Fibroblast of skin of abdomen (primary cell): ENCODE data around the gene FAM131C.
A peak's percentile ranks its signal among the peaks of the same experiment; 100 is the strongest.

Experiments
- DNase-seq: peaks from one replicate; pipeline ENCODE4 v3.0.0-alpha.2; 2013

Gene FAM131C

DNA sequence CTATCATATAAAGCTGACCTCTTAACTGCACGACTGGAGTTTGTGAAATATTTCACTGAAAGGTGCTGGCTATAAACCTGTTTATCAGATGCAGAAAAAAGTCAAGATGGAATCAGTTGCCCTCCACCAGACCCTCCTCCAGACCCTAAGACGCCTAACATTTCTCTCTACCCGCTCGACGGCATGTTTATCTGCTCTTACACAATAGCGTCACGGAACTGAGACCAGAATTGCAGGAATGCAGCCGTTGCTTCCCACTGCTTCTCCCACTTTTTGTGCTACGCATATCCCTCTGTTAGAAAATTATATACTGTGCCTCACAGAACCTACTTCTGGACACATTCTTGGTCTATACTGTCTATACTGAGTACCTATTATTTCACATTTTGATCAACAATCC, 28.2 kb upstream of the FAM131C start:
- no peak for DNase-seq

DNA sequence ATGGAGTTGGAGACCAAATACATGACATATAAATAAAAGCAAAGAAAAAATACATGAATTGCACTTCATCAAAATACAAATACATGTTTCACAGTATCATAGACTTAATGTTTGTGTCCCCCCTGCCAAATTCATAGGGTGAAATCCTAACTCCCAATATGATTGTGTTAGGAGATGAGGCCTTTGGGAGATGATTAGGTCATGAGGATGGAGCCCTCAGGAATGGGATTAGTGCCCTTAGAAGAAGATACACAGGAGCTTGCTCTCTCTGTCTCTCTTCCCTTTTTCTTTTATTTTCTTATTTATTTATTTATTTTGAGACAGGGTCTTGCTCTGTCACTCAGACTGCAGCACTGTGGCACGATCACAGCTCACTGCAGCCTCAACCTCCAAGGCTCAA, 26.0 kb upstream of the FAM131C start:
- DNase-seq = no peak

DNA sequence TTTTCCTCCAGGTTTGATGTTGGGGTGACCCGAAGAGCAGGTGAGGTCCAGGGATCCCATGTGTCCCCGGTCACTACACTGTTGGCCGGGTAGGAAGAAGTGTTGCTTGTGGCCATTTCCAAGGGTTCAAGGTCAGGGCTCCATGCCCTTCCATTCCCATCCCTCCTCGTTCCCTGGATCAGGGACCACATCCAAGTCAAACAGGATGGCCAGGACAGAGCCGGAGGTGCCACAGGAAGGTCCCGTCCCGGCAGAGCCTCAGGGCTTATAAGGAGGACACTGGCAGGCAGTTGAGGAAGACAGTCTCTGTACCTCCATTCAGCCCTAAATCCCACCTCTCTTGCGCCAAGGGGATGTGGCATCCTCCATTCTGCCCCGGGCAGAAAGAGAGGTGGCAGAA, 22.0 kb upstream of the FAM131C start:
- DNase-seq = no peak

DNA sequence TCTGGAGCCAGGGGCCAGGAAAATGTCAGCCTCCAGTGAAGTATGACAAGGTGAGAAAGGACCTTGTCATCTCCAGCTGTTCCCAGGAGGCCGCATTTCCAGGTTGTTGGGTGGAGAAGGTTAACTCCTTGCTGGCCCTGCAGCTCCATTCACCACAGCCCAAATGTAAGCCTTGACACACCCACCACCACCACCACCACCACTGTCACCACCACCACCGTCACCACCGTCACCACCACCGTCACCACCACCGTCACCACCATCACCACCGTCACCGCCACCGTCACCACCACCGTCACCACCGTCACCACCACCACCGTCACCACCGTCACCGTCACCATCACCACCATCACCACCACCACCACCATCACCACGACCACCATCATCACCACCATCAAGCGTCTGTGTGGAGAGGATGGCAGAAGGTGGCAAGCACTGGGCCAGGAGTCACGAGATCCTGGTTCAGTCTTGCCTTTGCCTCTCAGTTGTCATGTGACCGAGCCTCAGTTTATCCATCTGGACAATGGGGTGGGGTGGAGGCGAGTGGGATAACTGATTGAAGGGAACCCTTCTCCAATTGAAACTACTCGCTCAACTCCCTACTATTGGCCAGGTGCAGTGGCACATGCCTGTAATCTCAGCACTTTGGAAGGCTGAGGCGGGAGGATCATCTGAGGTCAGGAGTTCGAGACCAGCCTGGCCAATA, 21.2 kb upstream of the FAM131C start:
- no peak for DNase-seq

DNA sequence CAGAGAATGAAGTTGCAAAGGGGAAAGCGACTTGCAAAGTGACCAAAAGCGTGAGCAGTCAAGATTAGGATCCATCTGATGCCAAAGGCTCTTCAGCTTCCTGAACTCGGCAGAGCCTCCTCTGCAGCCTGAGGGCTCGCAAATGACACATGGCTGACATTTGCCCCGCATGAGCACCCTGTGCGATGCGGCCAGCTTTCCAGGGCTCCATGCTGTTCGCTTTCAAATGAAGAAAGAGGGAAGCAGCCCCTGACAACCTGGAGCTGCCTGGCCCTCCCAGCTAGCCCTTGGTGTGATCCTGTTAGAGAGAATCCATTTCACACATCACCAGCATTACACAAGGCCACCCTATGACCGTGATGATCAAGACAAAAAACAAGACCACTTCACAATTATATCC, 20.2 kb upstream of the FAM131C start:
- no peak for DNase-seq

DNA sequence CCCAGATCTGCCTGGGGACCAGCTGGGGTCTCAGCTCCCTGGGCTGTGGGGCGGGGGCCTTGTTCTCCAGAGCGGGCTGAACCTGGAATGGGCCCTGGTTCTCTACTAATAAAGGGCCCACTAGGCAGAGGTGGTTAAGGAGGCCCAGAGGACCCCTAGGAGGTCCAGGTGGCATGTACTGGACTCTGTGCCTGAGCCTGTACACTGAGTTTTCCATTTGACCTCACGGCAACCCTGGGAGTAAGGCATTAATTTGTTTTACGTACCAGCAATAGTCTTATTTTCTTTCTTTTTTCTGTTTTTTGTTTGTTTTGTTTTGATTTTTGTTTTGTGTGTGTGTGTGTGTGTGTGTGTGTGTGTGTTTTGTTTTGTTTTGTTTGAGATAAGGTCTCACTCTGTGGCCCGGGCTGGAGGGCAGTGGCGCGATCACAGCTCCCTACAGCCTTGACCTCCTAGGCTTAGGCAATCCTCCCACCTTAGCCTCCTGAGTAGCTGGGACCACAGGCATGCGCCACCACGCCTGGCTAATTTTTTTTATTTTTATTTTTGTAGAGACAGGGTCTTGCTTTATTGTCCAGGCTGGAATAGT, 19.6 kb upstream of the FAM131C start:
- no peak for DNase-seq

DNA sequence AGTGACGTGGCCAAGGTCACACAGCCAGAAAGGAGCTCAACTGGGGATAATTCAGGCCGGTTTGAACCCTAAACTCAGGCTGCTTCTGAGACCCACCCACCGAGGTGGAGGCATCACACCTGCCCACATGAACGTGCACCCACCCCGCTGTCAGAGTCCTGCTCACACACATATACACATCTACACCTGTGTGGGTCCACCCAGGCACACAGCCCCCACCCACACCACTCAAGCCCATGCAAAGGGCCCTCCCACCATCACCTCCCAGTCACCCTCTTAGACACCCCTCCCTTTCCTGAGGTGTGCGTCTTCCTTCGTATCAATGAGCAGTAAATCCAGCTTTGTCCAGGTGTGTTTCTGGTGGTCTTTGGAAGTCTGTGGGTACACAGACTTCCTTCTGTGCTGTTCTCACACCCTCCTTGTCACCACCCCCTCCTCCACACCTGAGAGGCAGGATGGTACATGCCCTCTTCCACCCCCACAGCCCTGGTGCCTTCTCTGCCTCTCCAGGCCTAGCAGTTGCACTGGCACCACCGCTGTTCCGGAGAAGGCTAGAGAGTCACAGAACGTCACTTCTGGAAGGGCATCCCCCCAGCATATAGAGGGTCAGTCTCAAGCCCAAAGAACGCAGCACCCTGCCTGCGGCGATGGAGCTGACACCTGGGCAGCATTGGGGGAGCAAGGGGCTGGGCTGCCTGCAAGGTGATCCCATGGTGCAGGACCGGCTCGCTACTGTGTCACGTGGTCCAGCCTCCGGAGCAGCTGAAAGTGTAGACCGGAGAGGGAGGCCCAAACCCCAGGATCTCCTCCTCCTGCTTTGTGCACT, 18.9 kb upstream of the FAM131C start:
- no peak for DNase-seq

DNA sequence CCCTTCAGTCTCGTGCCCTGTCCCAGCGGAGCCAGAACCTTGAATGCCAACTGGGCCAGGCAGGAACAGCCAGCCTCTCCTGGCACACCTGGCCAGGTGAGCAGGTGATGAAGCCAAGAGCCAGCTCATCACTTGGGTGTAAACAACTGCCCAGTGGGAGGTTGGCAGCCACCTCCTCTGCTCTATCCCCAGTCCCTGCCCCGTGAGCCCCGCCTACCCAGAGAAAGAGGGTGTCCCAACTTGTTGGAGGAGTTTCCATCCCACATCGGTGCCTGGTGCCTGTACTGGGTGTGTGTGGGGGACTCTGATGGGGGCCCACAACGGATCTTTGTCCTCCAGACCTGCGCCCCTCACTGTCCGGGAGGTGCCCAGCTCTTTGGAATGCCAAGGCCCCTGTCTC, 17.8 kb upstream of the FAM131C start:
- no peak for DNase-seq

DNA sequence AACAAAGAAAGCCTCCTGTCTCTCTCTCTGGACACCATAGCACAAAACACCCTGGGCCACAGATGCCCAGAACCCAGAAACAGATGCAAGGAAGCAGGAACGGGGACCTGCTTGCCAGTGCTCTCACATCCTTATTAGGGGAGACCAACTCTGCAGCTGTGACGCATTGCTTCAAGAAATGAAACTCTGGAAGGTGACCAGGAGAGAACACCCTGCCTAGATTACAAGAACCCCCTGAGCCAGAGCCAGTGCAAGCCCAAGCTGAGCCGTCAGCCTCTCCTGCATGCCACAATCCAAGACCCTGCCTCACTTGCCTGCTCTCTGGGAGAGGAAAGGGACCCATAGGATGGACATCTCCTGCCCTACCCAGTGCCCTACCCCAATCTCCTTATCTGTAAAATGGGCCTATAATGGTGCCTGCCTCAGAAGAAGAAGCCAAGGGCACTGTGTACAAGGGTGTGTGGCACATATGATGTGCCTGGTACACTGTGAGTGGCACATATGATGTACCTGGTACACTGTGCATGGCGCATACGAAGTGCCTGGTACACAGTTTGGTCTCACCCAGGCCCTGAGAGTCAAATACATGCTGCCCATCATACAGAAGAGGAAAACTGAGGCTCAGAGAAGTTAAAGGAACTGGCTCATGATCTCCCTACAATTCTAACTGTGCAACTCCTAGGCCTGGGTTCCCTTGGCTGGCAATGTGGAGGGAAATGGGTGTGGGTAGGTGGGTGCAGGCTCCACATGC, 16.8 kb upstream of the FAM131C start:
- DNase-seq = peak; percentile 13

DNA sequence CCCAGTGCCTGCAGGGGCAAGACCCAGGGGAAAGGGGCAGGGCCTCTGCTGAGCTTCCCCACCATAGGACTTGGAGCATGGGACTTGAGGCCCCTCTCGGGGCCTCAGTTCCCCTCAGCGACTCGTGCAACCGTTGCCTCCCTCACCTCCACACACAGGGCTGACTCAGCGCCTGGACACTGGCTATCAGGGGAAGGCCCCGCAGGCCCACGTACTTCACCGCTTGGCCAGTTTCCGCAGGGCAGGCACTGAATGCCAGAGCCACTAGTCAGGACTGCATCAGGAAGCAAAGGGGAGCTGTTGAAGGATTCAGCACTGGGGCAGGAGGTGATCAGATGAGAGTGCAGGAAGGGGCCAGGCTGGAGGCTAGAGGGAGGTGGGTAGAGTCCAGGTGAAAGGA, 15.5 kb upstream of the FAM131C start:
- peak; percentile 43 for DNase-seq

DNA sequence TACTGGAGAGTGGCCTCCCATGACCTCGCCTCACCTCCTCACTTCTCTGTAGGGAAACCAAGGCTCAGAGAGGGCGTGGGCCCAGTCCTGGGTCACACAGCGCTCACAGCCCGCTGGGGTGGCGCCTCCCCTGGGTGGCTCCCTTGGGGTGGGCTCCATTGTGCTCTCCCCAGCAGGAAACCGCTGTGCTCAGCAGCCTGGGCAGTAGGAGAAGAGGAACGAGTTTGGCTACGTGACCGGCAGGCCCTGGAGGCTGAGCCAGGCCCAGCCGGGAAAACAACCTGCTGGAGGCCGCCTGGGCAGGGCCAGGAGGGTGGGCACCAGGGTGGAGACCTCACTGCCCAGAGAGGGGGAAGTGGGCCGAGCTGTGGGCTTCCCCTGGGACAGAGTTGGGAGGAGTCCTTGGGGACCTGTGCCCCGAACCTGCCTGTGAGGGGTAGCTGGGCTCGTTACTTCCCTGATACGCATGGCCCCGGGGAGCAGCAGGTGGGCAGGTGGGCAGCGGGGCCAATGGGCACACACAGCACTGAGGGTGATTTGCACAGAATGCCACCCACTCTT, 15.0 kb upstream of the FAM131C start:
- no peak for DNase-seq

DNA sequence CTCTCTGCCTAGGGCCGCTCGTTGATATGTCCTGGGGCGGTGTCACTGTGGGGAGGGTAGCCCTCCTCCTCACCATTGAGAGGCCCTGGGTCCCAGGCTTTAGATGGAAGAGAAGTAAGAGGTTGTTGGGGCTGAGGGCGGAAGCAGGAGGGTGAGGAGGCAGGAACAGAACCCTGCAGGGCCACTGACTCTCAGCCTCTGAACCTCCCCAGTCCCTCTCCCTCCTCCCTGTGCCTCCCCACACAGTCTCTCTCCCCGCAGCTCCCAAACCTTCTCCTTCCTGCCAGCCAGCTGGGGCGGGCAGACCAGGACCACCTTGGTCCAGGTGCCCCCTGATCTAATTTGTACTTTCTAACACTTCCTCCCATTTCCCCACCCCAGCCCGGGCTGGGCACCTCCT, 14.3 kb upstream of the FAM131C start:
- no peak for DNase-seq

DNA sequence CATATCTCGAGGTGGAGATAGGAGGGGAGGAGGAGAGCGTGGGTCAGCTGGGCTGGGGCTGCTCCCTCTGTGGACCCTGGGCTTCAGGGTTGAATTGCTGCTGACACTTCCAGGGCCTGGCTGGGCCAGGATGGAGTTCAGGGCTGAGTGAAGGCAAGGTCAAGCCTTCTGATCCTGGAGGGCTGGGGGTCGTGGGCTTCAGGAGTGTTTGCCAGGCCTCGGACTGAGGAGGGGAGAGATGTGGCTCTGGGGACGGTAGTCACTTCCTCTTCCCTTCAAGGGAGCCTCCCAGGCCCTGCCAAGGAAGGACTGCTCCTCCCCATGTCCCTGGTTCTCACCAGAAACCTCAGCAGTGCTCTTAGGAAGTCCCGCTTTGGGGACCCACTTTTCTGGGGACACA, 12.1 kb upstream of the FAM131C start:
- DNase-seq = no peak

DNA sequence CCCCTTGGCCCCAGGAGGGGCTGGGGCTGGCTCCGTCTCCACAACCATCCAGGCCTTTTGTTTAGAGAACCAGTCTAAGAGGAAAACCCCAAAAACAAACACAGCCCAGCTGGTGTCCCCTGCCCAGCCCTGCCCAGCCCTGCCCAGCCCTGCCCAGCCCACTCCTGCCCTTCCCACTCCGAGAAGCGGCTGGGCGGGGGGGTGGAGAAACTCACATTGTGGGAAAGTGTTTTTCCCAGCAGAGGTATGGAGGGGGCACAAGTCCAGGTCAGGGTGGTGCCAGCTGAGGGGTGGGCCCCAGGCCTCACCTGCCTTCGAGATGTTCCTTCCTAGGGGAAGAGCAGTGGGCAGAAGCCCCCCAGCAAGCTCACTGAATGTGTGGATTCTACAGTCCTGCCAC, 10.0 kb upstream of the FAM131C start:
- no peak for DNase-seq

DNA sequence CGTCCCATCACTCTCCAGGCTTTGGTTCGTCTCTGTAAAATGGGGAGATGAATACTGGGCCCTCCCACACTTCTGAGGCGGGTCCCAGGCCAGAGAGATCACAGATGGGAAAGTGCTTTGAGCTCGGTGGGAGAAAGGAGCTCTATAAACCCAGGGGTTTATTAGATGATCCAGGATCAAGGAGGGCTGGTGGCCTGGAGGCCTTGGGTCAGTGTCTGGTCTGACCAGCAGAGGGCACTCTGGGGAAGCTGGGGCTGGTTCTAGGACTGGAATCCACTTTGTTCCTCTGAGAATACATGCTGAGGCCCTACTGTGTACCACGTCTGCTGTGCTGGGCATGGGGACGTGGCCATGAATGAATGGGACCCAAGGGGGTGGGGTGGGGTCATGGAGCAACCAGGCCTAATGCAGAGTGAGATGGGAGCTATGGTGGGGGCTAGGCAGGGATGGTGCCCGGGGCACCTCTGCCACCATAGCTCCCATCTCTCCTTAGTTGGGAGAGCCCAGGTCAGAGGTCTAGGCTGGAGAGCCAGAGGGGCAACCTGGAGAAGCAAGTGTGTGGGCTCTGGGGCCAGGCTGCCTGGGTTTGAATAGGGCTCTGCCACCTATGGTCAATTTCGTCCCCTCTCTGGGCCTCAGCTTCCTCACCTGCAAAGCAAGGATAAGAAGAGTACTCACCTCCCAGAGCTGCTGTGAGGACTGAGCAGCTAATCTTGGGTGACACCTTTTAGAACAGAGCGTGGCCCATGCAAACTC, 9.0 kb upstream of the FAM131C start:
- DNase-seq = peak; percentile 52

DNA sequence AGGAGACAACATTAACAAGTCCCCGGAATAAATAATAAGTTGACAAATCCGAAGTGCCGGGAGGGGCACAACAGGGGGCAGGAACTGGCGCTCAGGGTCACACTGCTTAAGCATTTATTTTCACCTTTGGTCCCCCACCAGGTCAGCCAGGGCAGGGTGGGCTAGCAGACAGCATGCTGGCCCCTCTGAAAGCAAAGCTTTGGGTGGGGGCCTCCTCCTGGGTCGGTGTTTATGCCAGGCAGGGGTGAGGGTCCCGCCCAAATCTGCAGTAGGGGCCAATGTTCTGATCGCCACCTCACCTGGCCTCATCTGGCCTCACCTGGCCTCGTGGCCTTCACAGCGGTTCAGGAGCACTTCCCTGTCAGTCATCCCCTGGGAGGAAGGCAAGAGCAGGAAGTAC, 8.2 kb upstream of the FAM131C start:
- DNase-seq = no peak

DNA sequence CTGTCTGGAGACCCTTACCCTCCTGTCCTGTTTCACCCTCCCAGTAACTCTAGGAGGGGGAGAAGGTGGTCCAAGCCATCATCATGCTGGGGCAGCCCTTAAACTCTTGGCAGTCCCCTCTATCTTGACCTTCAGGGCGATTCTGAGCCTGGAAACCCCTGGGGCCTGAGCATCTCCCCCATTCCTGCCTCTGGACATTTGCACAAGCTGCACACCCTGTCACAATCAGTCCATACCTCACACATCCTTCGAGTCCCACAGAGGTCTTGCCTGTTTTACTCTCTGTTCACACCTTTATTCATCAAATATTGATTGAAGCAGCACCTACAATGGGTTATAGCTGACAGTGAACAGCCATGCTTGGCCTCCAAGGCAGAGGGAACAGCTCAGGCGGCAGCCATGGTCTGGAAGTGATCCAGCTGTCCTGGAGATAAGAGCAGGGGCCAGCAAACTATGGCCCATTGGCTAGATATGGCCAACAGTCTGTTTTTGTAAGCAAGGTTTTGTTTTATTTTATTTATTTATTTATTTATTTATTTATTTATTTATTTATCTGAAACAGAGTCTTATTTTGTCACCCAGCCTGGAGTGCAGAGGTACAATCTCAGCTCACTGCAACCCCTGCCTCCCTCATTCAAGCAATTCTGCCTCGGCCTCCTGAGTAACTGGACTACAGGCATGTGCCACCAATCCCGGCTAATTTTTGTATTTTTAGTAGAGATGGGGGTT, 7.1 kb upstream of the FAM131C start:
- no peak for DNase-seq

DNA sequence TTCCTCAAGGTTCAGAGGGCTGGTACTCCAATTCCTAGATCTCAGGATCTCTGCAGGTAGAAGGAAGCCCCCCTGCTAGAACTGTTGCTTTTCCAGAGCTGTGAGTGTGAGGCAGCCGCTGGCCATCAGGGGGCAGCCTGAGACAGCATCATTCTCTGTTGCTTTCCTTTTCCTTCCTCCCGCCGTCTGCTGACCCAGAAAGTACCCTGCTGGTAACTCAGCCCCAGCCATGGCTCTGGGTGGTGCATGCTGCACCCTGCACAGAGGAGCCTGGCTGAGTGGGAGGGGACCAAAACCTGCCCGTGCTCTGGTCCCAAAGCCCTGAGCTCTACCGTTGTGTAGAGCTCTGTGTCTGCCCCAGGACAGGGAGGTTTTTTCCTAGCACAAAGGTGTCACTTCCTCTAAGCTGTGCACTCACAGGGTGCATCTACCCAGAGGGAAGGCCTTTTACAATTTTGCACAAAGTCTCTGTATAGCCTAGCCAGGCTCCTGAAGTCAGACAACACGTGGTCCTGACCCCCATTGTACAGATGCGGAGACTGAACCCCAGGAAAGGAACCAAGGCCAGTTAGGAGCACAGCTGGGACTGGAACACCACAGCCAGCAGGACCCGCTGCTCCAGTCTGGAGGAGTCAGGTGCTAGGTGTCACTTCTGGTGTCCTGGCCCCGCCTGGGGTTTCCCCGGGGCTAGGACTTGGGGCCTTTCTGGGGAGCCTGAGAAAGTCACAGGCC, 5.6 kb upstream of the FAM131C start:
- peak; percentile 66 for DNase-seq

DNA sequence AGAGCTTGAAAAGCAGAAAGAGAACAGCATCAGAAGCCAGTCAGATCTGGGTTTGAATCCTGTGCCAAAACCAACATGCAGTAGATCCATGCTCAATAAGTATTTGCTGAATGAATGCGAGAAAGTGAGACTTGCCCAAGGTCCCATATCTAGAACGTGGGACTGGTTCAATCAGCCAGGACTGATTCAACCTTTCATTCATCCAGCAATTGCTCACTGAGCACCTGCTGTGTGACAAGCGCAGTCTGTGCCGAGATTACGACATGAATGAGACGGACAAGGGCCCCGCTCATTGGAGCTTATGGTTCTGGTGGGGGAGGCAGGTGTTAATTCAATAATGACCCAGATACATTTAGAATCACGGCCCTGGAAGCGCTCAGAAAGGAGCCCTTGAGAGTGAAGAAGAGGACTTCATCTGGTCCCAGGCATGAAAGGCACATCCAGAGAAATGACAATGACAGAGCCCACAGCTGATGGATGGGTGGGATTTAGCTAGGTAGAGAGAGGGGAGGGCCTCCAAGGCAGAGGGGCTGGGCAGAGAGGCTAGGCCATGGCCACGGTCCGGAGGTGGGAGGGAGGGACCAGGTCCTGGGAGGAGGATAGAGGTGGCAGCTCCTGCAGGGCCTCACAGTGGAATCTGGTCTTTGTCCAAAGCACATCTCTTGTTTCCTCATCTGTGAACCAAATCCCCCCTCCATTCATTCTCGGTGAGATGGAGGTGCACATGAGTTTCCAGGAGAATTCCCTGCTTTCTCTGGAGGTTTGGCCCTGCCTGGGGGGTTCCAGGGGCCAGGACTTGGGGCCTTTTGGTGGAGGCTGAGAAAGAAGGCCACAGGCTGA, 4.2 kb upstream of the FAM131C start:
- no peak for DNase-seq

DNA sequence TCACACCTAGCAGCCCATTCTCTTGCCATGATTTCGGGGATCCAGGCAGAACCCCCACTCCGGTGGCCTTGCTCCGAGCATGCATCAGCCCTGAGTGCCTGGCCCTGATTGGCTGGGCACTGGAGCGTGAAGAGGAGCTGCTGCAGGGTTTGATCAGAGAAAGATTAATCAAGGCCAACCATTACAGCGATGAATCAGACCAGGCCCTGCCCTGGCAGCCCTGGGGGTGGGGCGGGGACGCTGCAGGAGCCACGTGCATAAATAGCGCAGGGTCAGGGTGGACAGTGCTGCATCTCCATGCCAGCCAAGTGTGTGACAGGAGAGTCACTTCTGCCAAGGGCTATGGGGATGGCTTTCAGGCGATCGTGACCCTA, 3.4 kb upstream of the FAM131C start:
- DNase-seq = peak; percentile 57
